T-cell (primary cell): ENCODE results near the gene PLET1. TPM values are rescaled to one million over a fixed set of nuclear protein-coding genes. Genes with fewer than 3 reads are reported as not detected.

Experiments used
- ATAC-seq, 4 experiments: fragments of 200-7000 bp in 3 of 4; fragments of 150-1000 bp in 1 of 4; cut with Tn5 transposase; replicated peaks in 1 of 4; 1 replicate in 3 of 4; 2 replicates in 1 of 4; pipeline ENCODE4 v1.10.0; 2021; ENCODE audit warnings: moderate library complexity in 3 of 4, mild to moderate bottlenecking in 2 of 4, moderate number of reproducible peaks in 1 of 4
- CTCF ChIA-PET, 2 donors: fragments of 300-600 bp; sonication (Branson Sonifier 250); formaldehyde crosslinking; loops; one replicate each; lab custom pipeline; 2022; ENCODE audit warnings: antibody characterized with exemption in 2 of 2; lab: Charles Lee
- POLR2A ChIA-PET, 2 donors: fragments of 300-600 bp; sonication (Branson Sonifier 250); formaldehyde crosslinking; loops; one replicate each; lab custom pipeline; 2022; ENCODE audit warnings: antibody characterized with exemption in 2 of 2; lab: Charles Lee
- DNase-seq, 35 experiments: peaks; one replicate each; pipeline versions ENCODE4 v3.0.0 to v3.0.0-alpha.2; 2013 to 2023
- H3K27ac ChIP-seq: one replicate; pipeline ENCODE4 v1.5.1; 2013; ENCODE audit warnings: low read length
- H3K27me3 ChIP-seq, 2 experiments: replicated peaks in 1 of 2; 1 replicate in 1 of 2; 2 replicates in 1 of 2; pipeline versions ENCODE4 v1.6.1 to v1.7.0; 2013; ENCODE audit warnings: low read length in 1 of 2, mixed read lengths in 1 of 2; ENCODE audit not compliant: control insufficient read depth in 2 of 2, insufficient read depth in 2 of 2; ENCODE audit errors: extremely low read depth in 1 of 2
- H3K36me3 ChIP-seq, 2 donors: 1 replicate in 1 of 2; 2 replicates in 1 of 2; pipeline versions ENCODE4 v1.6.1 to v1.7.0; 2013; ENCODE audit warnings: low read length in 1 of 2; ENCODE audit not compliant: control insufficient read depth in 2 of 2, insufficient read depth in 1 of 2; ENCODE audit errors: extremely low read depth in 1 of 2
- H3K4me1 ChIP-seq, 2 experiments: 1 replicate in 1 of 2; 2 replicates in 1 of 2; pipeline versions ENCODE4 v1.6.1 to v1.7.0; 2013; ENCODE audit warnings: low read length in 2 of 2, mixed read lengths in 1 of 2; ENCODE audit not compliant: insufficient read depth in 2 of 2, control insufficient read depth in 1 of 2; ENCODE audit errors: extremely low read depth in 1 of 2
- H3K4me3 ChIP-seq, 2 donors: 1 replicate in 1 of 2; 2 replicates in 1 of 2; pipeline versions ENCODE4 v1.5.1 to v1.7.0; 2013; ENCODE audit warnings: mild to moderate bottlenecking in 2 of 2, low read length in 1 of 2, moderate library complexity in 1 of 2; ENCODE audit not compliant: control insufficient read depth in 1 of 2; ENCODE audit errors: extremely low read depth in 1 of 2
- H3K9me3 ChIP-seq: 2 replicates; pipeline ENCODE4 v1.7.0; 2013
- H3K27ac Mint-ChIP-seq, 2 donors: one replicate each; pipeline ENCODE4 v1.8.0; 2020 to 2021; ENCODE audit warnings: mild to moderate bottlenecking in 2 of 2, mixed read lengths in 2 of 2
- H3K27me3 Mint-ChIP-seq, 2 donors: one replicate each; pipeline ENCODE4 v1.8.0; 2021 to 2022; ENCODE audit warnings: mixed read lengths in 2 of 2
- H3K36me3 Mint-ChIP-seq: one replicate; pipeline ENCODE4 v1.8.0; 2021; ENCODE audit warnings: mixed read lengths
- H3K4me1 Mint-ChIP-seq, 3 donors: one replicate each; pipeline ENCODE4 v1.8.0; 2020 to 2022; ENCODE audit warnings: mixed read lengths in 3 of 3, mild to moderate bottlenecking in 1 of 3
- H3K4me3 Mint-ChIP-seq, 3 donors: one replicate each; pipeline ENCODE4 v1.8.0; 2020 to 2022; ENCODE audit warnings: mild to moderate bottlenecking in 3 of 3, mixed read lengths in 3 of 3, moderate library complexity in 3 of 3
- H3K9me3 Mint-ChIP-seq, 3 donors: one replicate each; pipeline ENCODE4 v1.8.0; 2020 to 2022; ENCODE audit warnings: mixed read lengths in 3 of 3
- WGBS: methylation state at CpG from one replicate; pipeline ENCODE4 v1.1.5; 2013; ENCODE audit warnings: missing lambda C conversion rate; ENCODE audit not compliant: insufficient coverage; 5-methylcytosine and 5-hydroxymethylcytosine counted together
- total RNA-seq, 35 experiments: library from RNA in 6 of 35; stranded (reverse) in 6 of 35; fragments of 120-200 nt in 1 of 35; gene quantifications; one replicate each; pipeline versions ENCODE4 v1.2.1 to v1.2.4 and lab custom pipeline; 2013 to 2026

Gene PLET1
- not detected for total RNA-seq
- not detected for total RNA-seq (2013)
- 0 reads per million in 29 experiments for total RNA-seq (lab: John Stamatoyannopoulos, UW)

DNA sequence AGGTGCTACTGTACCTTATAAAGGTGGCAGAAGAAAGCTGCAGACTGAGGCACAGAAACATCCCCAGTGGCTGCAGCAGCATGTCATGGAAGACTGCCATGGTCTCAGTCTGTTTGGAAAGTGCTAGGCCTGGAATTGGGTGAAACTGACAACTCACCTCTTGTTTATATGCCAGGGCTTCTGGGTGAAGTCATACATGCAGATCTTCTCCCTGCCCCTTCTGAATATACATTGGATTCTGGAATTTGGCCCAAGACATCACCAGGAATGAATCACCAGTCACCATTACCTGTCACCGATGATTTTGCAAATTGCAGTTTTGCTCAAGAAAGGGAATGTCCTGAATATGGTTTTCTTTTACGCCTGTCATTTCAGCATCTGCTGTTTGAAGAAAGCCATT lies at the start of gene PLET1:
Gene PLET1 (minus strand): TSS at position 371 of the 400 bp plus-strand sequence. CDS start 271 bp downstream, at position 100.
- H3K9me3 ChIP-seq, result no peaks in the 10 kb centered on the region
- no peaks in the 10 kb centered on the region for H3K27me3 ChIP-seq
- Mint-ChIP-seq H3K4me1 (no peaks in the 10 kb centered on the region), H3K9me3 (no peaks in the 10 kb centered on the region), H3K36me3 (peaks cover 12% of the 10 kb centered on the region), H3K27me3 (no peaks in the 10 kb centered on the region), H3K27ac (no peak within 1 kb of the TSS), H3K4me3 (no peak within 1 kb of the TSS)
- no CpG with 5 or more reads among the region's 2 CpGs for WGBS
- POLR2A ChIA-PET, result no interaction called here
- H3K4me1 ChIP-seq, result no peaks in the 10 kb centered on the region
- CTCF ChIA-PET, result no interaction called here
- H3K4me3 ChIP-seq, result no peak within 1 kb of the TSS
- H3K27ac ChIP-seq, result no peak within 1 kb of the TSS
- H3K36me3 ChIP-seq, result no peaks in the 10 kb centered on the region
- ATAC-seq (no peak), DNase-seq (no peak)

GRCh38 chr11:112310419-112310818 lies 49.8 kb upstream of the PLET1 start:
- POLR2A ChIA-PET, result no interaction called here
- Mint-ChIP-seq H3K9me3 (peaks cover 9 to 10% (median 10%) of the 10 kb centered on the region in 3 donors), H3K4me3 (no peak overlapping the region), H3K27ac (no peak overlapping the region), H3K36me3 (peaks cover 19% of the 10 kb centered on the region), H3K4me1 (peaks cover 0 to 7% (median 0%) of the 10 kb centered on the region in 3 donors), H3K27me3 (no peaks in the 10 kb centered on the region)
- ATAC-seq (no peak), DNase-seq (no peak)
- no peak overlapping the region for H3K27ac ChIP-seq
- no peaks in the 10 kb centered on the region for H3K9me3 ChIP-seq
- CTCF ChIA-PET, result interaction anchor here in 1 of 2 donors (0.5 kb wide), 1 partner anchor 93 kb away, joined by 3 read pairs; no protein-coding TSS in a partner anchor
- H3K4me3 ChIP-seq, result no peak overlapping the region
- H3K27me3 ChIP-seq, result no peaks in the 10 kb centered on the region
- WGBS, result 50% methylated on average over 1 of the region's 2 CpGs
- H3K4me1 ChIP-seq, result peaks cover 2 to 5% of the 10 kb centered on the region in 2 experiments
- no peaks in the 10 kb centered on the region for H3K36me3 ChIP-seq

GRCh38 chr11:112308651-112309050 lies 48.0 kb upstream of the PLET1 start:
- POLR2A ChIA-PET, result no interaction called here
- ATAC-seq (no peak), DNase-seq (no peak)
- H3K27me3 ChIP-seq, result no peaks in the 10 kb centered on the region
- WGBS, result no CpG with 5 or more reads among the region's 2 CpGs
- no peaks in the 10 kb centered on the region for H3K4me1 ChIP-seq
- Mint-ChIP-seq H3K4me1 (peaks cover 0 to 4% (median 0%) of the 10 kb centered on the region in 3 donors), H3K4me3 (no peak overlapping the region), H3K9me3 (peaks cover 9 to 10% (median 10%) of the 10 kb centered on the region in 3 donors), H3K27ac (no peak overlapping the region), H3K36me3 (peaks cover 29% of the 10 kb centered on the region), H3K27me3 (no peaks in the 10 kb centered on the region)
- H3K4me3 ChIP-seq, result no peak overlapping the region
- H3K27ac ChIP-seq, result no peak overlapping the region
- CTCF ChIA-PET, result no interaction called here
- H3K36me3 ChIP-seq, result no peaks in the 10 kb centered on the region
- H3K9me3 ChIP-seq, result no peaks in the 10 kb centered on the region

- Histone ChIP-seq H3K36me3 (no peaks in the 10 kb centered on the region), H3K4me3 (no peak overlapping the region), H3K27ac (no peak overlapping the region), H3K9me3 (no peaks in the 10 kb centered on the region), H3K27me3 (no peaks in the 10 kb centered on the region), H3K4me1 (no peaks in the 10 kb centered on the region)
- no peaks in the 10 kb centered on the region for H3K27me3 Mint-ChIP-seq
- H3K9me3 Mint-ChIP-seq, result peaks cover 9 to 10% (median 10%) of the 10 kb centered on the region in 3 donors
- peaks cover 0 to 4% (median 0%) of the 10 kb centered on the region in 3 donors for H3K4me1 Mint-ChIP-seq
- ChIA-PET POLR2A (no interaction called here), CTCF (no interaction called here)
- H3K36me3 Mint-ChIP-seq, result peaks cover 26% of the 10 kb centered on the region
- DNase-seq (no peak), ATAC-seq (no peak)
- H3K4me3 Mint-ChIP-seq, result no peak overlapping the region
- H3K27ac Mint-ChIP-seq, result no peak overlapping the region
Measured at GRCh38 chr11:112307616-112308015, 47.0 kb upstream of the PLET1 start.

DNA sequence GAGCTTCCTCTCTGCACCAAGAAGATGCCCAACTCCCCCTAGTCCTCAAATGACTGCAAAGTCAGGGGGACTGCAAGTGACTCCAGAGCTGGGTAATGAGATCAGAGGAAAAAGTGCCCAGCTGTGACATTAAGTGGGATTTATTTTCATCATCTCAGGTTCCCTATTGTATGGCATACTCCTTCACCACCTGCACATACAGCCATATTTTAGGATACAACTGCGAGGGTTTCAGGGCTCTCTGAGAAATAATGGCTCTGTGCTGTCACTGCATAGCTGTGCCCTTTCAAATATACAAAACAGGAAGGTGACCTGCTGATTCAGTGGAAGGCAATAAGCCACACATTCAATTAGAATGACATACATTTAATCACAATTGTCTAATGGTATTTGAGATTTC lies 45.6 kb upstream of the PLET1 start:
- no peak overlapping the region for H3K27ac Mint-ChIP-seq
- H3K9me3 ChIP-seq, result no peaks in the 10 kb centered on the region
- no peaks in the 10 kb centered on the region for H3K4me1 ChIP-seq
- H3K27me3 Mint-ChIP-seq, result no peaks in the 10 kb centered on the region
- ATAC-seq (no peak), DNase-seq (no peak)
- peaks cover 2 to 7% (median 5%) of the 10 kb centered on the region in 3 donors for H3K4me1 Mint-ChIP-seq
- H3K9me3 Mint-ChIP-seq, result peaks cover 9 to 10% (median 10%) of the 10 kb centered on the region in 3 donors
- CTCF ChIA-PET, result no interaction called here
- no peak overlapping the region for H3K4me3 Mint-ChIP-seq
- no peaks in the 10 kb centered on the region for H3K27me3 ChIP-seq
- WGBS, result 75% methylated on average over 1 of the region's 1 CpG
- peaks cover 29% of the 10 kb centered on the region for H3K36me3 Mint-ChIP-seq
- no peak overlapping the region for H3K27ac ChIP-seq
- POLR2A ChIA-PET, result no interaction called here
- H3K36me3 ChIP-seq, result no peaks in the 10 kb centered on the region
- no peak overlapping the region for H3K4me3 ChIP-seq

DNA sequence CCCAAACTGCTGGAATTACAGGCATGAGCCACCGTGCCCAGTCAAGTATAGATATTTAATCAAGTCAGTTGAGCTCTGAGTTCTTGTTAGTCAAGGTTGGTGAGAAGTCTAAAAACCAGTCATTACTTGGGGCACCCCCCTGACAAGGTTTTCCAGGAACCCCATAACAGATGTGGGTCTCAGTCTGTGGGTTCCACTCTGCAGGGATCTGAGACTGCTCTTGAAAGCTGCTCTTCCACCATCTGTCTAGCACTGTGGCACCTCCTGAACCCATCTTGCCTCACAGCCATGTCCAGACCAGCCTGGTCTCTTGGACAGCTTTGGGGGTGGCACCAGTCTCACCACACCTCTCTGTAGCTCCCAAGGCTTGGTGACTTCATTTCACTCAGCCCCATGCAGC lies 44.3 kb upstream of the PLET1 start:
- Mint-ChIP-seq H3K4me3 (no peak overlapping the region), H3K4me1 (peaks cover 5 to 11% (median 8%) of the 10 kb centered on the region in 3 donors), H3K9me3 (peaks cover 9 to 10% (median 10%) of the 10 kb centered on the region in 3 donors), H3K27me3 (no peaks in the 10 kb centered on the region), H3K36me3 (peaks cover 32% of the 10 kb centered on the region), H3K27ac (no peak overlapping the region)
- no peak overlapping the region for H3K4me3 ChIP-seq
- H3K27me3 ChIP-seq, result no peaks in the 10 kb centered on the region
- POLR2A ChIA-PET, result no interaction called here
- H3K4me1 ChIP-seq, result no peaks in the 10 kb centered on the region
- no peaks in the 10 kb centered on the region for H3K36me3 ChIP-seq
- H3K9me3 ChIP-seq, result no peaks in the 10 kb centered on the region
- DNase-seq, result no peak
- no CpG with 5 or more reads among the region's 1 CpG for WGBS
- no peak overlapping the region for H3K27ac ChIP-seq
- ATAC-seq, result no peak
- CTCF ChIA-PET, result interaction anchor here in 1 of 2 donors (0.5 kb wide), 1 partner anchor 26 kb away, joined by 3 read pairs; no protein-coding TSS in a partner anchor
